ENCODE results near the gene PDE8A. TPM values are rescaled to one million over a fixed set of nuclear protein-coding genes. Genes with fewer than 3 reads are reported as not detected.

The PDE8A gene
- total RNA-seq, 1 experiment from 2014 or later, result 2.3 TPM

GRCh38 chr15:85129881-85130280 is 148.2 kb downstream of the PDE8A start:
- no peak overlapping the region for H3K4me3 ChIP-seq (ENCODE audit: insufficient read depth, low read depth, low read length)
- H3K36me3 ChIP-seq (replicated peaks; ENCODE audit: control insufficient read depth, insufficient read depth, low read length), result no peaks in the 10 kb centered on the region
- H3K27me3 ChIP-seq (ENCODE audit: control insufficient read depth, insufficient read depth, low read length), result no peaks in the 10 kb centered on the region
- DNase-seq, result no peak

GRCh38 chr15:85131915-85132314 is 150.3 kb downstream of the PDE8A start:
- H3K4me3 ChIP-seq (ENCODE audit: insufficient read depth, low read depth, low read length), result no peak overlapping the region
- H3K27me3 ChIP-seq (ENCODE audit: control insufficient read depth, insufficient read depth, low read length), result no peaks in the 10 kb centered on the region; the same call in 1 of the 2 replicates
- H3K36me3 ChIP-seq (replicated peaks; ENCODE audit: control insufficient read depth, insufficient read depth, low read length), result no peaks in the 10 kb centered on the region
- no peak for DNase-seq

- Histone ChIP-seq H3K4me3 (ENCODE audit: insufficient read depth, low read depth, low read length) (no peak overlapping the region), H3K27me3 (ENCODE audit: control insufficient read depth, insufficient read depth, low read length) (no peaks in the 10 kb centered on the region; the same call in 1 of the 2 replicates), H3K36me3 (replicated peaks; ENCODE audit: control insufficient read depth, insufficient read depth, low read length) (peaks cover 3% of the 10 kb centered on the region)
- DNase-seq, result no peak
Observed at GRCh38 chr15:85133709-85134108, 152.1 kb downstream of the PDE8A start.

DNA sequence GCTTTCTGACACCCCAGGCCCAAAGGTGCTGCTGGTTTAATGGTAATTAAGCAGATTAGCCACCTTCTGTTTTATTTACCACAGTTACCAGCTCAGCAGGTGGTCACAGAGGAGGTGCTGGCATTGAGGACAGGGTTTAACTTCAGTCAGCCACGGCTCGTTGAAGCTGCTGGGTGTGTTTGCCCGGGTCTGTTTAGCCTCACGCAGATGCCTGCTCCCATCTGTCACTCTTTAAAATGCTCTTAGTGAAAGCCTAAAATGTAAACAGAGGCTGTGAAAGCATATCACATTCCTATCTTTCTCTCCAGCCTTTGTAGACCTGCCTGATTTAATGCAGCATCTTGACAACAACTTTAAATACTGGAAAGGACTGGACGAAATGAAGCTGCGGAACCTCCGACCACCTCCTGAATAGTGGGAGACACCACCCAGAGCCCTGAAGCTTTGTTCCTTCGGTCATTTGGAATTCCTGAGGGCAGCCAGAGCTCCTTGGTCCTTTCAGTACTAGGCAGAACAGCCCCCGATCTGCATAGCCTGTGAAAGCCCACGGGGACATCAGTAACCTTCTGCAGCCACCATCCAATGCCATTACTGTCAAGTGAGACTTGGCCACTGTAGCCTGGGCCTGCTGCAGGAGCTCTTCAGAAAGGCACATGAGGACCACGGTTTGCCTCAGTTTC is 156.0 kb downstream of the PDE8A start:
- DNase-seq, result no peak
- H3K4me3 ChIP-seq (ENCODE audit: insufficient read depth, low read depth, low read length), result no peak overlapping the region
- H3K36me3 ChIP-seq (replicated peaks; ENCODE audit: control insufficient read depth, insufficient read depth, low read length), result peaks cover 3% of the 10 kb centered on the region
- H3K27me3 ChIP-seq (ENCODE audit: control insufficient read depth, insufficient read depth, low read length), result no peaks in the 10 kb centered on the region; the same call in 1 of the 2 replicates

DNA sequence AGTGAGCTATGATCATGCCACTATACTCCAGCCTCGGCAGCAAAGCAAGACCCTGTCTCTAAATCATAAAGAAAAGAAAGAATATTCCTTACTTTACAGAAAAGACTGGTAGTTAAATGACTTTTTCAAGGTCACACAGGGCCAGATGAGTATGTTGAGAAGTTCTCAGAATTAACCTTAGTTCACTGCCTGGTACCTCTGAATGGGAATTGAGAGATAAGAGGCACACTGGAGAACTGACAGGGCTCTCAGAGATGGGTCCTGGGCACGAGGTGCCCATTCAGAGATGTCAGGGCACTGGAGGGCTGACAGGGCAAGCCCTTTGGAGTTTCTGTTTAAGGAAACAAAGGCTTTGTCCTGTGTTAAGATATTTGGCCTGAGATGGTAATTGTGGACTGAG is 157.7 kb downstream of the PDE8A start:
- no peak for DNase-seq
- Histone ChIP-seq H3K4me3 (ENCODE audit: insufficient read depth, low read depth, low read length) (no peak overlapping the region), H3K36me3 (replicated peaks; ENCODE audit: control insufficient read depth, insufficient read depth, low read length) (peaks cover 3% of the 10 kb centered on the region), H3K27me3 (ENCODE audit: control insufficient read depth, insufficient read depth, low read length) (no peaks in the 10 kb centered on the region; the same call in 1 of the 2 replicates)

GRCh38 chr15:85141726-85142125 is 160.1 kb downstream of the PDE8A start:
- Histone ChIP-seq H3K4me3 (ENCODE audit: insufficient read depth, low read depth, low read length) (no peak overlapping the region), H3K27me3 (ENCODE audit: control insufficient read depth, insufficient read depth, low read length) (no peaks in the 10 kb centered on the region), H3K36me3 (replicated peaks; ENCODE audit: control insufficient read depth, insufficient read depth, low read length) (peaks cover 3% of the 10 kb centered on the region)
- no peak for DNase-seq

DNA sequence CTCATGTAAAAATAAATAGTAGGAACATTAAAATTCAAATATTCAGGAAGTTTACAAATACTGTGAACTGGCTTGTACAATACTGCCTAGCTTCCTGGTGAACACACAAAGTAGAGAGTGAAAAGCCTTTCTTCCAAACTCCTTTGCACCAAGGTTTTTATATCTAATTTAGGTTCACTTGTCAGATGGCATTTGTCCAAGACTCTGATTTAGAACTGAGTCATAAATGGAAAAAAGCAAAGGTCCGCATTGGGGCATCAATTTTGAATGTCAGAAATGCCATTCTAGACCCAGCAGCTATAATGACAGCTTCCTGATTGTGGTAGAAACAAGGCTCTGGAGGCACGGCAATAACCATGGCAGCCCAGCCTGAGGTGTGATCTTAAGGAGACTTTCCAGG is 160.7 kb downstream of the PDE8A start:
- H3K36me3 ChIP-seq (replicated peaks; ENCODE audit: control insufficient read depth, insufficient read depth, low read length), result peaks cover 3% of the 10 kb centered on the region
- no peak overlapping the region for H3K4me3 ChIP-seq (ENCODE audit: insufficient read depth, low read depth, low read length)
- DNase-seq, result no peak
- H3K27me3 ChIP-seq (ENCODE audit: control insufficient read depth, insufficient read depth, low read length), result no peaks in the 10 kb centered on the region

DNA sequence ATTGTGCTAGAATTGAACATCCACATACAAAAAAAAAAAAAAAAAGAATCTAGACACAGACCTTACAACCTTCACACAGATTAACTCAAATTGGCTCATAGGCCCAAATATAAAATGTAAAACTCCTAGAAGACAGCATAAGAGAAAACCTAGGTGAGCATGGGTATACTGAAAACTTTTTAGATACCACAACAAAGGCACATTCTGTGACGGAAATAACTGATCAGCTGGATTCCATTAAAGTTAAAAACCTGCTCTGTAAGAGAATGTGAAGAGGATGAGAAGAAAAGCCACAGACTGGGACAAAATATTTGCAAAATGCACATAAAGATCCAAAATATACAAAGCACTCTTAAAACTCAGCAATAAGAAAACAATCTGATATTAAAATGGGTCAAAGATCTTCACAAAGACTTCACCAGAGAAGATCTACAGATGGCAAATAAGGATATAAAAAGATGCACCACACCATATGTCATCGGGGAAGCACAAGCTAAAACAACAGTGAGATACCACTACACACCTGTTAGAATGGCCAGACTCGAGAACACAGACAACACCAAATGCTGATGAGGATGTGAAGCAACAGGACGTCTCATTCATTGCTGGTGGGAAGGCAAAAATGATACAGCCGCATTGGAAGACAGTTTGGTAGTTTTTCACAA is 167.9 kb downstream of the PDE8A start:
- Histone ChIP-seq H3K36me3 (replicated peaks; ENCODE audit: control insufficient read depth, insufficient read depth, low read length) (no peaks in the 10 kb centered on the region), H3K27me3 (ENCODE audit: control insufficient read depth, insufficient read depth, low read length) (no peaks in the 10 kb centered on the region), H3K4me3 (ENCODE audit: insufficient read depth, low read depth, low read length) (no peak overlapping the region)
- no peak for DNase-seq

GRCh38 chr15:85150130-85150480 is 168.4 kb downstream of the PDE8A start:
- Histone ChIP-seq H3K36me3 (replicated peaks; ENCODE audit: control insufficient read depth, insufficient read depth, low read length) (no peaks in the 10 kb centered on the region), H3K27me3 (ENCODE audit: control insufficient read depth, insufficient read depth, low read length) (no peaks in the 10 kb centered on the region), H3K4me3 (ENCODE audit: insufficient read depth, low read depth, low read length) (no peak overlapping the region)
- no peak for DNase-seq

GRCh38 chr15:85151145-85151544 is 169.5 kb downstream of the PDE8A start:
- Histone ChIP-seq H3K27me3 (ENCODE audit: control insufficient read depth, insufficient read depth, low read length) (no peaks in the 10 kb centered on the region), H3K36me3 (replicated peaks; ENCODE audit: control insufficient read depth, insufficient read depth, low read length) (no peaks in the 10 kb centered on the region), H3K4me3 (ENCODE audit: insufficient read depth, low read depth, low read length) (no peak overlapping the region)
- no peak for DNase-seq

DNA sequence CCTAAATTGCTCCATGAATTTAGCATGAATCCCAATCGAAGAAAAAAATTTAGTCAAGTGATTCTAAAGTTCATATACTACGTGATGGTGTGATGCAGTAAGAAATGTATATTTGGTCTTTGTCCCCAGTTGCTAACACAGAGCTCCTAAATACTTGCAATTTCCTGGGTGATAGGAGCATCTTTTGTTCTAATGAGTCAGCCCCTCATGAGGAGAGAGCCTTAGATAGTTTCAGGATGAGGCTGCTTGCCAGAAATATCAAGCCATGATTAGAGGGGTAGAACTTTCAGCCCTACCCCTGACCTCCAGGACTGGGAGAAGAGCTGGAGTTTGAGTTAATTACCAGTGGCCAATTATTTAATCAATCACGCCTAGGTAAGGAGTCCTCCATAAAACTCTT is 170.2 kb downstream of the PDE8A start:
- Histone ChIP-seq H3K36me3 (replicated peaks; ENCODE audit: control insufficient read depth, insufficient read depth, low read length) (no peaks in the 10 kb centered on the region), H3K27me3 (ENCODE audit: control insufficient read depth, insufficient read depth, low read length) (no peaks in the 10 kb centered on the region), H3K4me3 (ENCODE audit: insufficient read depth, low read depth, low read length) (no peak overlapping the region)
- no peak for DNase-seq

- Histone ChIP-seq H3K4me3 (ENCODE audit: insufficient read depth, low read depth, low read length) (no peak overlapping the region), H3K36me3 (replicated peaks; ENCODE audit: control insufficient read depth, insufficient read depth, low read length) (no peaks in the 10 kb centered on the region), H3K27me3 (ENCODE audit: control insufficient read depth, insufficient read depth, low read length) (no peaks in the 10 kb centered on the region)
- peak; percentile 61 for DNase-seq
Observed at GRCh38 chr15:85154061-85154460, 172.4 kb downstream of the PDE8A start.

GRCh38 chr15:85155360-85155759 is 173.7 kb downstream of the PDE8A start:
- H3K27me3 ChIP-seq (ENCODE audit: control insufficient read depth, insufficient read depth, low read length), result no peaks in the 10 kb centered on the region

DNA sequence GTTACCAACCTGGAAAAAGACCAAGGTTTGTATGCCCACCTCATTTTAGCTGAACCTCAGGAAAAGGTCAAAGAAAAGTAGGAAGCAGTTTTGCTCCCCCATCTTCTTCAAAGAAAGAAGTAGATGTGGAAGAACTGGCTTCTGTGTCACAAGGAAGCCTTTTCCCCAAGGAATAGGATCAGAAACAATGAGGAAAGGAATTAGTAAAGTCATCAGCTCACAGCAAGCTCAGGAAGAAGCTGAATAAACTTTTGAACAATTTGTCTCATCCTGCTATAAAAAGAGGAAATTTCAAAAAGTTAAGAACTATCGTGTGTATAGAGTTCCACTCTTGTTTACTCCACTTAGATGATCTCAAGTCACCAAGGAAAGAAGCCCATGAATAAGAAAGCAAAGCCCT is 174.2 kb downstream of the PDE8A start:
- Histone ChIP-seq H3K27me3 (ENCODE audit: control insufficient read depth, insufficient read depth, low read length) (no peaks in the 10 kb centered on the region), H3K4me3 (ENCODE audit: insufficient read depth, low read depth, low read length) (no peak overlapping the region), H3K36me3 (replicated peaks; ENCODE audit: control insufficient read depth, insufficient read depth, low read length) (no peaks in the 10 kb centered on the region)
- no peak for DNase-seq

More at GRCh38 chr15:85155360-85155759, 173.7 kb downstream of the PDE8A start:
- H3K4me3 ChIP-seq (ENCODE audit: insufficient read depth, low read depth, low read length), result no peak overlapping the region
- no peaks in the 10 kb centered on the region for H3K36me3 ChIP-seq (replicated peaks; ENCODE audit: control insufficient read depth, insufficient read depth, low read length)
- no peak for DNase-seq

GRCh38 chr15:85157344-85157743 is 175.7 kb downstream of the PDE8A start:
- DNase-seq, result no peak
- Histone ChIP-seq H3K27me3 (ENCODE audit: control insufficient read depth, insufficient read depth, low read length) (no peaks in the 10 kb centered on the region), H3K4me3 (ENCODE audit: insufficient read depth, low read depth, low read length) (no peak overlapping the region), H3K36me3 (replicated peaks; ENCODE audit: control insufficient read depth, insufficient read depth, low read length) (no peaks in the 10 kb centered on the region)
